ENCODE data around the gene BAX.
A peak's percentile ranks its signal among the peaks of the same experiment; 100 is the strongest.

BAX gene

DNA sequence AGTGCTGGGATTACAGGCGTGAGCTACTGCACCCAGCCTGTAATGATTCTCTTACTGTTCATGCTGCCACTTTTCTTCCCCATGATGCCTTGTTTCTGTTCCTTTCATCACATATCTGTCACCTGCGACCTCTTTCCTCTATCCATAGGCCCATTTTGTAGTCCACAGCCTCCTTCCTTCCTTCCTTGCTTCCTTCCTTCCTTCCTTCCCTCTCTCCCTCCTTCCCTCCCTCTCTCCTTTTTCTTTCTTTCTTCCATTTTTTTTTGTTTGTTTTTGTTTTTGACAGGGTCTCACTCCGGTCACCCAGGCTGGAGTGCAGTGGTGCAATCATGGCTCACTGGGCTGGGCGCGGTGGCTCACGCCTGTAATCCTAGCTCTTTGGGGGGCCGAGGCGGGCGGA lies 34.2 kb downstream of the BAX start:
- DNase-seq: no peak

DNA sequence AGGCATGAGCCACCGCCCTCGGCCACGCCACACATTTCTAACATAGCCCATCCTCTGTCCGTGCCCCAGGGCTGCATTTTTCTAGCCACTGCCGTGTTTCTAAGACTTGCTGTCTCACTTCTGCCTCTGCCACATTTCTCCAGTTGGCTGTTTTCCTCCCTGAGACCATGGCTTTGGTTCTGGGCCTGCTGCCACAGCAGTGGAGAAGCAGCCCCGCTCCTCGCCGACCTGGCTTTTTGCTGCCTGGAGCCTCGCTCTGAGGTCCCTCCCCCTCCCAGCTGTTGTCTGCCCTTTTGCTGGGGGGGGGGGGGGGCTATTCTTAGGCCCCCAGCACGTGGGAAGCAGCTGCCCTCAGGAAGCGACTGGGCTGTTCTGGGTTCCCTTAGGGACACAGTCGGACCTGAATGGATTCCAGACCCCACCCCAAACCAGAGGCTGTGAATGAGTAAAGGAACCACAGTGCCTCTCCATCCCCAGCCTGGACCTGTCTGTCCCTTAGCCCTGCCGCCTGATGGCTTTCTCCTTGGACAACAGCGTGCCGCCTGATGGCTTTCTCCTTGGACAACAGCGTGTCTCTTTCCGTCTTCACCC lies 35.1 kb downstream of the BAX start:
- no peak for DNase-seq

DNA sequence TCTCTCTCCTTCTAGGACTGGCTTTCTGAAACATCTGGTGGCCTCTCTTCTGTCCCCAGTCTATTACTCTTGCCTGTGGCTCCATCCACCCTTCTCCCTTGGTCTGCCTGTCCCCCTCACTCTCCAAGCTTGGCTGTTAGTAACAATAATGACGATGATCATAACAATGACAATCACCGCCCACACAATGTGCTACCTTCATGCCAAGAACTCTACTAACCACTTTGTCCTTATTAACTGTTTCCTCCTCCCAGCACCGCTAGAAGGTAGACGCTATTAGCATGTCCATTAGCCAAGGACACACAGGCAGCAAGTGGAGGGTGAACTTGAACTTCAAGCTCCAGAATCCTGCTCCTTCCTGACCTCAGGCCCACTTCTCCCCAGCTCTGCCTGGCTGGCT lies 35.7 kb downstream of the BAX start:
- no peak for DNase-seq

DNA sequence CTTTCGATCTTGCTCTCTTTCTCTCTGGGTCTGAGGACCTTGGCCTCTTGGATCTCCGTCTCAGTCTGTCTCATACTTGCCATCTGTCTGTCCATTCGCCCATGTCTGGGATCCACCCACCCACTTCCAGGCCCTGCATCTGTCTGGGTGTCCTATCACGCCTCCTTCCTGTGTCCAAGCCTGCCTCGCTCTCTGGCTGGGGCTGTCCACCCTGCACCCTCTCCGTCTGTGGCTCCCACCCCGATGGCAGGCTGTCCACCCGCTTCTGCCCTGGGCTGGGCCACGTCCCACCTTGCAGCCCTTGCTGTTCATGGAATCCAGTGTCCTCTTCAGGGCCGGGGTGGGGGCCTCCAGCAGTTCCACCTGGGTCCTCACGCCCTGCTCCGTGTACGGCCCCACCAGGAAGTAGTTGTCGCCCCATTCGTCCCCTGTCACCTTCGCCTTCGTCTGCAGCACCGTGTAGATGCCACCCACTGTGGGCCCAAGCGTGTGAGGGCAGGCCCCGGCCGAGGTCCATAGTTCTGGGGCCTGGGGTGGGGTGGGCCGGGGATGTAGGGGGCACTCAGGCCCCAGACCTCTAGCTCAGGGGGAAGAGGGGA lies 36.4 kb downstream of the BAX start:
- DNase-seq: no peak

DNA sequence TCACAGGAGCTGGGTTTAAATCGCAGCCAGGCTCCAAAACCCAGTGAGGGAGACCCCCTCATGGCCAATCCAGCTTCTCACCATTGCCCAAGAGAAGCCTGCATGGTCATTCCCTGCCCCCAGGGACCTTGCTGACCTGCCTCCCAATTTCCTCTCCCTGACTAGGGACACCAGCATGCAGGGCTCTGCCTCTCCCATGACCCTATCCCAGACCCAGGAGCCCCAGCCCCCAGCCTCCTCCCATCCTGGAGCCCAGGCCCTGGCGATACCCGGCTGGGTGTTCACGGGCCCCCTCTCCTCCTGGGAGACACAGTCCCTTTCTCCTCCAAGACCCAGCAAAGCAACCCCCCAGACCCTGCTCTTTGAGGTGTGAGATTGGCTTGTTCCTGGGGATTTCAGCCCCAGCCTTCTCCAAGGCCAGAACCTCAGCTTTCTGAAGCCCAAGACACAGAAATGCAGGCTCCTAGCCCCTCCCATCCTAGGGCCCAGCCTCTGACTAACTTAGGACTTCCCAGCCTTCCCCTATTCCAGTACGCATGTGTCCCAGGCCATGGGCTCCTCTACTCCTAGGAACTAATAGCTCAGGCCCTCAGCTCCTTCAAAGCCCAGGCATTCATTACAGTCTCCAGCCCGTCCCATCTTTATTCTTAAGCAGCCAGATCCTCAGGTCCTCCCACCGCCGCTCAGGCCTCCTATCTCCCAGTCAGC lies 37.4 kb downstream of the BAX start:
- no peak for DNase-seq

DNA sequence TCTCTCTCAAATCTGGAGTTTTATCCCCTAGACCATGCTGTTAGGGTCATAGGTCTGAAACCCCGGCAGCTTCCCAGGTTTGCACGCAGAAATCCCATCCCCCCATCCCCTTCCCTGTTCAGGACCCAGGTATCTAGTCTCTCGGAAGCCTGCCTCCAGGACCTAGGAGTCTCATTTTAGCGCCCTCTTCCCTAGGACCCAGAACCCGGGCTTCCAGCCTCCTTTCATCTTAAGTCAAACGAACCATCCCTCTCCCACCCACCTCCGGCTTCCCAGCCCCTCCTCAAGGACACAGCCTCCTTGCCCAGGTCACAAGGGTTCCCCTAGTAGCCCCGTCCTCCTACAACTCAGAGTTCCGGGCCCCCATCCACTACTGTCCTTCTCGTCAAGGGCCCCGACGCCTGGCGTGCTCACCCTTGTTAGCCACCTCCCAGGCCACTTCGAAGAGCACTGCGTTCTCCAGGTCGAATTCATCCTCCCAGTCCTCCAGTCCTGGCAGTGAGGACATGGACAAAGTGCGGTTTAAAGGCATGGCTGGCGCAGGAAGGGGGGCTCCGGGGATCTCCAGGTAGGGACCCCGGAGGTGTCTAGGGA lies 38.0 kb downstream of the BAX start:
- no peak for DNase-seq

DNA sequence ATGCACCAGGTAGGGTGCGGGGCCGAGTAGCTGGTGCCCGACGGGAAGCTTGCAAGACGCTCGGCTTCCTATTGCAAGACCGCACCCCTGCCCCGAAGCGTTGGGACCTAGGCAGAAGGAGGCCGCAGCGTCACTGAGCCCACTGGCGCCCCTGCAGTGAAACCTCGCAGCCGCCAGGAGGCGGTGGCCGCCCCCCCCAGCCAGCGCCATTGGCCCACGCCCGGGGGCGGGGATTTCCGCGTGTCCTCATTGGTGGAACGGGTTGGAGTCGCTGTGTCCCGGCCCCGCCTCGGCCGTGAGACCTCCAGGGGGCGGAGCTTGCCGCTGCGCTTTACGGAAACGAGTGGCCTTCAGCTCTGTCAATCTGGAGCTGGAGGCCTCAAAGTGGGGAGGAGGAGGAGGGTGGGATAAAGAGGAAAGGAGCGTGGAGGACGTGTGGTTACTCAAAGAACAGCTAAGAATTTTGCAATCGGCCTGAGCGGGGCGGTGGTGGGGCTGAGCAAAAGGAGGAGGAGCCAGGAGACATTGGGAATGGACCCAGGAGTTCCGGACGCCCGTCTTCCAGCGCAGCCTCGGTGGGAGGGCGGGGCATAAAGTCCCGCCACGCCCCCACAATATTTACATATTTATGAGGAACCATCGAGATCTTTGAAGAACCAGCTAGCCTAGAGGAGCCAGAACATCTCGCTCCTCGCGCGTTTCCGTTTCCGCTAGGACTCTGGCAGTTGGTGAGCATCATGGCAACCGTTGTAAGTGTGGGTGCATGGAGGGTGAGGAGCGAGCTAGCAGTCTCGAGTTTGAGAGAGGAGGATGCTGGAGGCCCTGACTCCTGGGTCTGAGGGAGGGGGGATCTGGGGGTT lies 38.7 kb downstream of the BAX start, which contains the start of the genes GYS1 and RUVBL2:
Gene GYS1, minus strand, starts transcription at position 135 of the 860 bp plus-strand sequence. CDS start 197 bp downstream, outside the sequence.
Gene RUVBL2, plus strand, starts transcription at position 713 of the 860 bp plus-strand sequence. Its CDS starts 25 bp downstream, at position 738.
- peak; percentile 98 to 99 (median 98) for DNase-seq

DNA sequence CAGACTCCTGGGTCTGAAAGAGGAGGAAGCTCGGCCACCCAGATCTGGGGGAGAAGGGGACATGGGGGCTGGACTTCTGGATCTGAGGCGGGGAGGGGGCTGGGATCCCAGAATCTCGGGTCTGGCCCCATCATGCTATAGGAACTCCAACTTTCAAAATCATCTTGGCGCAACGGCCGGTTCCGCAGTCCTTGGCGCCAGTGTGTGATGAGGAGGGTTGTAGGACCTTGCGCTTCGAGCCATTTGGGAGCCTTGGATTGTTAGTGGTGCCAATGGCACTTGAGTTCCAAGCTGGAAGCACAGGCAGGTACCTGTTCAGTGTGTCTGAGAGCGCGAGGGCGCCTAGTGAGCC lies 39.3 kb downstream of the BAX start:
- DNase-seq: no peak

DNA sequence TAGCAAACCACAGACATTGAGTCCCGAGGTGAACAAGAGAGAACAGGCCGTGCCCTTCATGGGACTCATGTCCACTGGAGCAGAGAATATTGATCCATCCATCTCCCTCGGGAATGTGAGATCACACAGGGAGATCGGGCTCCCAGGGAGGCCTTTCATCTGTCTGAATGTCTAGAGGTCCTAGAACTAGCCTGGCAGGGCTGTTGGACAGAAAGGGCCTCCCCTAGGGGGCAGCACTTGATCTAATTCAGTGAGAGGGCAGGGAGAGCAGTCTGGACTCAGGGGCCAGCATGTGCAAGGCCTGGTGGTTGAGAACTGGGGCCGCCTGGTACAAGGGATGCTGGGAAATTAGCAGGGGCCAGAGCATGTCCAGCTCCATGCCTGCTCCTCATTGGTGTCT lies 43.3 kb downstream of the BAX start:
- DNase-seq: peak in 2 of 4 experiments; percentile 13 to 33

DNA sequence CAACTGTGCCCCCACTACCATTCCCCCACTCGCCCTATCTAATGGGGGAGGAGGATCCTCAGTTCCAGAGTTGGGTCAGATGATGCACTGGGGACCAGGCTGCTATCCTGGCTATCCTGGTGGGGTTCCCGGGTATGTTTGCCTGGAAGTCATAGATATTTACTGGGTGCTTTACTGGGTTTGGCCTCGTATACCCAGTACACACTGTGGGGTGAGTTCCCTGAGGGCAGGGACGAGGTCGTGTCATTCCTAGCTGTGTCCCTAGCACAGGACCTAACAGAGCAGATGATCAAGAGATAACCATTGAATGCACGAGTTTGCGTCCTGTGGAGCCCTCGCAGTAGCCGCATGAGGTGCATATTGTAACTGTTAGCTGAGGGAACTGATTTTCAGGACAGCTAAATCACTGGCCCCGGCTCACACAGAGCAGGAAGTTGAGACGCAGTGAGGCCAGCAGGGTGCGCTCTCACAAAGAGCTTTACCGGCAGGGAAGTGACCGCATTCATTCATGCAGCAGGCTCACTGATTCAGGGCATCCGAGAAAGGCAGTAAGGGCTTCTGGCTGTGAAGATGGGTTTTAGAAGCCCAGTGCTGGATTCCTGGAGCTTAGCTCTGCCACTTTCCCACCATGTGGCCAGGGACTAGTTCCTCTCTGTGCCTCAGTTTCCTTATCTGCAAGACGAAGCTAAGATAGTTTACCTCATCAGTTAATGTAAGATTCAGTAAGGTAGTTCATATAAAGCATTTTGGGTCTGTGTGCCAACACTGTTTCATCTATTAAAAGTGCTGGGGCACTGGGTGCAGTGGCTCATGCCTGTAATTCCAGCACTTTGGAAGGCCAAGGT lies 45.0 kb downstream of the BAX start:
- DNase-seq: peak; percentile 28 to 41 (median 40)

DNA sequence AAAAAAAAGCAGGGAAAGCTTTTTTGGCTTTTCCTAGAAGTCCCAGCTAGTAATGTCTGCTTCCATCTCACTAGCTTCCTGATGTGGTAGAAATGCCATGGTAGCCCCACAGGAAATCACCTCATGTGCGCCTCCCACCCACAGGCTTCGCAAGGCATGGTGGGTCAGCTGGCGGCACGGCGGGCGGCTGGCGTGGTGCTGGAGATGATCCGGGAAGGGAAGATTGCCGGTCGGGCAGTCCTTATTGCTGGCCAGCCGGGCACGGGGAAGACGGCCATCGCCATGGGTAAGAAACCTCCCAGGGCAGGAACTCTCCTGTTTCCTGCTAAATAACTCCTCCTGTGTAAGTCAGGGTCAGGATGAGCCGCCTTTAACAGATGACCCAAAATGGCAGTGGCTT lies 49.5 kb downstream of the BAX start:
- DNase-seq: no peak

DNA sequence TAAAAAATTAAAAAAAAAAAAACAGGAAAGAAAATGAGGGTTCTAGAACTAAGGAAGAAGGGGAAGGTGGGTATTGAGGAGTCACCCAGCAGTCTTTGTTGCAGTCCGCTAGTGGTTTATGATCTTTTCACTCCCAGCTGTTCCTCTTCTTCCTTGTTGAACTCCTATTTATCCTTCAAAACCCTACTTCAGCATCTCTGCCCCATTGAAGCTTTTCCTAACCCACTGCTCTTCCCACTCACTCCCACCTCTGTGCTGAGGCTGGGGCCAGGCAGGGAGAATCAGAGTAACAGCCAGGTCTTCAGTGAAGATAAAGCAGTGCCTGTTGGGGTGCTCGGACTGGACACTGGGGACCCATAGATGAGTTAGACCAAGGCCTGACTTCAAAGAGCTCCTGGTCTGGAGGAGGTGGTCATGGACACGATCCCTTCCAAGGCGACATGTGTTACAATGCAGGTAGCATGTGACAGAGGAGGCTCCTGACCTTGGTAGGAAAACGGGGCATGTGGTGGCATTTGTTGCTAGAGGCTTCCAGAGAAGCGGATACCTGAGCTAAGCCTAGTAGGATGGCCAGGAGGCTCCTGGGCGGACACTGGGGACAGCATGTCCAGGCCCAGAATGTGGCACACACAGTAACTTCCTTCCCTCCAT lies 50.4 kb downstream of the BAX start:
- no peak for DNase-seq

DNA sequence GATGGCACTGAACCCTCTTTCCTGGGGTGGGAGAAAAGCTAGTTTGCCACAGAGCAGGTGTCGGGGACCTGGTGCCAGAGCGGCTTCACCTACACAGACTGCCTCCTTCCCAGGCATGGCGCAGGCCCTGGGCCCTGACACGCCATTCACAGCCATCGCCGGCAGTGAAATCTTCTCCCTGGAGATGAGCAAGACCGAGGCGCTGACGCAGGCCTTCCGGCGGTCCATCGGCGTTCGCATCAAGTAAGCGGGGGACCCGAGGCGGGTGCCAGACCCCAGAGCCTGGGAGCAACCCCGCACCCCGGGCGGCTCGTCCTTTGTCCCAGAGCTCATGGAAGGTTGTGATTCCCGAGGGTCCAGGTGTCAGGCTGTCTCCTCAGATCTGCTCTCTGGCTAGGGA lies 52.2 kb downstream of the BAX start:
- no peak for DNase-seq

DNA sequence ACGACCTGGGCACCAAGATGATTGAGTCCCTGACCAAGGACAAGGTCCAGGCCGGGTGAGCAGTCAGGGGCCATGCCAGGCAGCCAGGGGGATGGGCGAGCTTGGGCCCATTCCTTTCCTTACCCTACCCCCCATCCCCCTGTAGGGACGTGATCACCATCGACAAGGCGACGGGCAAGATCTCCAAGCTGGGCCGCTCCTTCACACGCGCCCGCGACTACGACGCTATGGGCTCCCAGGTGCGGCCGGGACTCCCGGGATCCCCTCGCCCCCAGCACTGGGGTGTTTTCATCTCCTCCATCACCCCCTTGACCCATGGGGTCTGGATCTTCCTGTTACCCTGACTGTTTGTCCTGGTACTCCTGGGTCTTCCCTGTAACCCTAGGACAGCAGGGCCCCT lies 55.2 kb downstream of the BAX start:
- no peak for DNase-seq

DNA sequence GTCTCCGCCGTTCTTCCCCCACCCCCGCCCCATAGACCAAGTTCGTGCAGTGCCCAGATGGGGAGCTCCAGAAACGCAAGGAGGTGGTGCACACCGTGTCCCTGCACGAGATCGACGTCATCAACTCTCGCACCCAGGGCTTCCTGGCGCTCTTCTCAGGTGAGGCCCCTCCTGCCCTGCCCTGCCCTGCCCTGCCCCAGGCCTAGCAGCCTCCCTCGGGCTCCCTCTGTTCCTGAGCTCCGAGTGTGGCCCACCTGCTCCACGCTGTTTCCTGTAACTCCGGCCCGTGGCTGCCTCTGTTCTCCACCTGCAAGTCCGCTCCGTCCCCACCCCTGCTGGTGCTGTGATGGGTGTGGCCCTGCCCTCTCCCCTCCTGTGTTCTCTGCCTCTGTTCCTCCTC lies 55.8 kb downstream of the BAX start:
- no peak for DNase-seq

DNA sequence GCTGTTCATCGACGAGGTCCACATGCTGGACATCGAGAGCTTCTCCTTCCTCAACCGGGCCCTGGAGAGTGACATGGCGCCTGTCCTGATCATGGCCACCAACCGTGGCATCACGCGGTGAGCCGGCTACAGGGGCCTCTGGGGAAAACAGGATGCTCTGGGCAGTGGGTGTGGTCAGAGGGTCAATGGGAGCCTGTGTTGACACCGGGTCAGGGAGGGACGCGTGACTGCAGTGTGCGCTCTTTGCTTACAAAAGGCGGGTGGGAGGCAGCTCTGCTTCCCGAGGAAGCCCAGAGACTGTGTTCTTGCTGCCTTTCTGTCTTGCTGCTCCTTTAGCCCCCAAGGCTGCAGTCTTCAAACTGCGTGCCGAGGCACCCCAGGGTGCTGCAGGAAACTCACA lies 56.5 kb downstream of the BAX start:
- DNase-seq: no peak

Measured in activated CD4-positive, CD25-positive, alpha-beta regulatory T cell (primary cell).